Stimulated activated CD4-positive, alpha-beta T cell treated with anti-CD3 and anti-CD28 coated beads, Interleukin-12 subunit alpha, Interleukin-12 subunit beta, amount 100 ng/mL, for 24 hours (primary cell): Measurements from ENCODE around the gene ECM2.

Source experiments
- DNase-seq, 2 experiments: peaks; one replicate each; pipeline ENCODE4 v3.0.0-alpha.2; 2020; ENCODE audit warnings: low read depth in 2 of 2

The ECM2 gene

GRCh38 chr9:92500725-92501124, 35.1 kb downstream of the ECM2 start:
- DNase-seq = no peak

- DNase-seq = no peak
These were observed 36.1 kb downstream of the ECM2 start for GRCh38 chr9:92499701-92500100.

- no peak for DNase-seq
These were observed 39.2 kb downstream of the ECM2 start for GRCh38 chr9:92496396-92497176.

GRCh38 chr9:92494856-92495255, 40.9 kb downstream of the ECM2 start:
- DNase-seq = no peak

GRCh38 chr9:92493749-92494387, 41.9 kb downstream of the ECM2 start:
- DNase-seq = no peak

GRCh38 chr9:92492781-92493401, 42.9 kb downstream of the ECM2 start:
- DNase-seq = no peak

GRCh38 chr9:92488681-92489550, 46.9 kb downstream of the ECM2 start:
- DNase-seq = no peak

GRCh38 chr9:92486371-92486770, 49.4 kb downstream of the ECM2 start:
- no peak for DNase-seq

GRCh38 chr9:92484563-92484962, 51.2 kb downstream of the ECM2 start:
- DNase-seq = no peak

- no peak for DNase-seq
These were observed 51.9 kb downstream of the ECM2 start for GRCh38 chr9:92483627-92484545.

- DNase-seq = no peak
These were observed 53.0 kb downstream of the ECM2 start for GRCh38 chr9:92482805-92483204.

GRCh38 chr9:92482329-92482728, 53.5 kb downstream of the ECM2 start, which contains the start of gene ASPN:
Gene ASPN, minus strand, starts transcription at chr9:92482506.
- DNase-seq = no peak

- no peak for DNase-seq
These were observed 54.7 kb downstream of the ECM2 start for GRCh38 chr9:92480986-92481633.

GRCh38 chr9:92480291-92480771, 55.5 kb downstream of the ECM2 start:
- DNase-seq = no peak

- DNase-seq = no peak
These were observed 56.4 kb downstream of the ECM2 start for GRCh38 chr9:92479346-92479745.

- DNase-seq = no peak
These were observed 57.0 kb downstream of the ECM2 start for GRCh38 chr9:92478783-92479182.

- DNase-seq = no peak
These were observed 58.8 kb downstream of the ECM2 start for GRCh38 chr9:92476962-92477361.

GRCh38 chr9:92474587-92474986, 61.2 kb downstream of the ECM2 start:
- no peak for DNase-seq

- no peak for DNase-seq
These were observed 67.6 kb downstream of the ECM2 start for GRCh38 chr9:92468206-92468605.

GRCh38 chr9:92467511-92467910, 68.3 kb downstream of the ECM2 start:
- no peak for DNase-seq
